ENCODE data around the gene CBLB. TPM values are rescaled to one million over a fixed set of nuclear protein-coding genes. Genes with fewer than 3 reads are reported as not detected.

The CBLB gene
- 34.5 TPM for polyA plus RNA-seq (2013, experiment 1 of 2)
- polyA plus RNA-seq (2013, experiment 2 of 2) = 32.2 TPM

GRCh38 chr3:105868742-105869530 lies at the start of gene CBLB:
Gene CBLB (minus strand): TSS chr3:105869012. CDS start chr3:105867577, 1,435 bp downstream.
- Histone ChIP-seq H3K4me1 (ENCODE audit: control insufficient read depth, insufficient read depth, low read length, poor library complexity, severe bottlenecking) (no peaks in the 10 kb centered on the region), H3K4me3 (ENCODE audit: extremely low read depth, insufficient read depth, low read length, poor library complexity, severe bottlenecking) (peak within 1 kb of the TSS; percentile 85), H3K27ac (ENCODE audit: low read depth, low read length, severe bottlenecking) (peak within 1 kb of the TSS; percentile 86), H3K9me3 (ENCODE audit: control insufficient read depth, low read length) (no peaks in the 10 kb centered on the region), H3K36me3 (ENCODE audit: control insufficient read depth, insufficient read depth, low read length) (peaks cover 20% of the 10 kb centered on the region)
- 0 to 1% methylated on average over 33 to 40 of the region's 68 CpGs for WGBS, 2 experiments (ENCODE audit: insufficient coverage in 2 of 2)

DNA sequence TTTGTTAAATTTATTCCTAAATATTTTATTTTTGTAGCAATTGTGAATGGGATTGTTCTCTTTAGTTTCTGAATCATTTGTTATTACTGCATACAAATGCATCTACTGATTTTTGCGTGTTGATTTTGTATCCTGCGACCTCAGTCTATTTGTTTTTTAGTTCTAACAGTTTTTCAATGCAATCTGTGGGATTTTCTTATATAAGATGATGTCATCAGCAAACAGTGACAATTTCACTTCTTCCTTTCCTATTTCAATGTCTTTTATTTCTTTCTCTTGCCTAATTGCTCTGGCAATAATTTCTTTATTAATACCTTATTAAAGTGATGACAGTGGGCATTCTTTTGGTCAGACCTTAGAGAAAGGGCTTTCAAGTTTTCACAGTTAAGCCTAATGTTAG lies 48.0 kb upstream of the CBLB start:
- Histone ChIP-seq H3K4me1 (ENCODE audit: control insufficient read depth, insufficient read depth, low read length, poor library complexity, severe bottlenecking) (no peaks in the 10 kb centered on the region), H3K4me3 (ENCODE audit: extremely low read depth, insufficient read depth, low read length, poor library complexity, severe bottlenecking) (no peak overlapping the region), H3K27ac (ENCODE audit: low read depth, low read length, severe bottlenecking) (no peak overlapping the region), H3K9me3 (ENCODE audit: control insufficient read depth, low read length) (peaks cover 8% of the 10 kb centered on the region), H3K36me3 (ENCODE audit: control insufficient read depth, insufficient read depth, low read length) (no peaks in the 10 kb centered on the region)
- WGBS, 2 experiments (ENCODE audit: insufficient coverage in 2 of 2) = no CpG with 5 or more reads among the region's 2 CpGs

DNA sequence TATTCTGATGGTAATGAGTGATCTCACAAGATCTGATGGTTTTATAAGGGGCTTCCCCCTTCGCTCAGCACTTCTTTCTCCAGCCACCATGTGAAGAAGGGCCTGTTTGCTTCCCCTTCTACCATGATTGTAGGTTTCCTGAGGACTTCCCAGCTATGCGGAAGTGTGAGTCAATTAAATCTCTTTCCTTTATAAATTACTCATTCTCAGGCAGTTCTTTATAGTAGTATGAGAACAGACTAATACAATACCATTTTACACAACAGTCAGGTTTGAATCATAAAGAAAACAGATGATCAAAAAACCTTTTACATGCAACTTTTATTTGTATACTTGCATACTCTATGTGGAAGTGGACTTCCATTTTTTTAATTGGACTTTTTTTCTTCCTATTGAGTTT lies 46.7 kb upstream of the CBLB start:
- no peak overlapping the region for H3K27ac ChIP-seq (ENCODE audit: low read depth, low read length, severe bottlenecking)
- peaks cover 8% of the 10 kb centered on the region for H3K9me3 ChIP-seq (ENCODE audit: control insufficient read depth, low read length)
- H3K4me1 ChIP-seq (ENCODE audit: control insufficient read depth, insufficient read depth, low read length, poor library complexity, severe bottlenecking) = no peaks in the 10 kb centered on the region
- H3K36me3 ChIP-seq (ENCODE audit: control insufficient read depth, insufficient read depth, low read length) = no peaks in the 10 kb centered on the region
- WGBS, 2 experiments (ENCODE audit: insufficient coverage in 2 of 2) = no CpG with 5 or more reads among the region's 2 CpGs
- no peak overlapping the region for H3K4me3 ChIP-seq (ENCODE audit: extremely low read depth, insufficient read depth, low read length, poor library complexity, severe bottlenecking)

GRCh38 chr3:105913616-105914015 lies 44.8 kb upstream of the CBLB start:
- no peak overlapping the region for H3K27ac ChIP-seq (ENCODE audit: low read depth, low read length, severe bottlenecking)
- H3K4me1 ChIP-seq (ENCODE audit: control insufficient read depth, insufficient read depth, low read length, poor library complexity, severe bottlenecking) = no peaks in the 10 kb centered on the region

DNA sequence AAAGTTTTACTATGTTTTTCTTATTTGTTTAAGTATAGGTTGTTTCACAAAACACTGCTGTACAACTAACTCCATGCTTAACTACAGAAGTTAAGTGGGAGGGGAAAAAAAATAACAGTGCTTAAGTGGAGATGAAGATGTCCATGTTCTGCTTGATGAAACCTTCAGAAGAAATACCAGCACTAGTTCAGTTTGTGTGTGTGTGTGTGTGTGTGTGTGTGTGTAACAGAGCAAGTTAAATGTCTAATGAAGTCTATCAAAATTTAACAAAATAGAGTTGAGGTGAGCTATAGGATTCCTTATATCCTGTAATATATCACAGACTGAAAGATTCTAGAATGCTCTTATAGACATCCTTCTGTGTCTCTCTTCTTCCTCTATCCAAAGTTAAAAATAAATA lies 44.1 kb upstream of the CBLB start:
- H3K4me3 ChIP-seq (ENCODE audit: extremely low read depth, insufficient read depth, low read length, poor library complexity, severe bottlenecking) = no peak overlapping the region
- no peaks in the 10 kb centered on the region for H3K36me3 ChIP-seq (ENCODE audit: control insufficient read depth, insufficient read depth, low read length)
- no peaks in the 10 kb centered on the region for H3K4me1 ChIP-seq (ENCODE audit: control insufficient read depth, insufficient read depth, low read length, poor library complexity, severe bottlenecking)
- no peak overlapping the region for H3K27ac ChIP-seq (ENCODE audit: low read depth, low read length, severe bottlenecking)
- peaks cover 8% of the 10 kb centered on the region for H3K9me3 ChIP-seq (ENCODE audit: control insufficient read depth, low read length)

More at GRCh38 chr3:105913616-105914015, 44.8 kb upstream of the CBLB start:
- H3K9me3 ChIP-seq (ENCODE audit: control insufficient read depth, low read length) = peaks cover 8% of the 10 kb centered on the region
- no peak overlapping the region for H3K4me3 ChIP-seq (ENCODE audit: extremely low read depth, insufficient read depth, low read length, poor library complexity, severe bottlenecking)
- H3K36me3 ChIP-seq (ENCODE audit: control insufficient read depth, insufficient read depth, low read length) = no peaks in the 10 kb centered on the region
- 87 to 100% methylated on average over 4 to 6 of the region's 7 CpGs for WGBS, 2 experiments (ENCODE audit: insufficient coverage in 2 of 2)

GRCh38 chr3:105911496-105911895 lies 42.7 kb upstream of the CBLB start:
- Histone ChIP-seq H3K27ac (ENCODE audit: low read depth, low read length, severe bottlenecking) (no peak overlapping the region), H3K9me3 (ENCODE audit: control insufficient read depth, low read length) (peaks cover 8% of the 10 kb centered on the region), H3K4me1 (ENCODE audit: control insufficient read depth, insufficient read depth, low read length, poor library complexity, severe bottlenecking) (no peaks in the 10 kb centered on the region), H3K36me3 (ENCODE audit: control insufficient read depth, insufficient read depth, low read length) (no peaks in the 10 kb centered on the region), H3K4me3 (ENCODE audit: extremely low read depth, insufficient read depth, low read length, poor library complexity, severe bottlenecking) (no peak overlapping the region)

DNA sequence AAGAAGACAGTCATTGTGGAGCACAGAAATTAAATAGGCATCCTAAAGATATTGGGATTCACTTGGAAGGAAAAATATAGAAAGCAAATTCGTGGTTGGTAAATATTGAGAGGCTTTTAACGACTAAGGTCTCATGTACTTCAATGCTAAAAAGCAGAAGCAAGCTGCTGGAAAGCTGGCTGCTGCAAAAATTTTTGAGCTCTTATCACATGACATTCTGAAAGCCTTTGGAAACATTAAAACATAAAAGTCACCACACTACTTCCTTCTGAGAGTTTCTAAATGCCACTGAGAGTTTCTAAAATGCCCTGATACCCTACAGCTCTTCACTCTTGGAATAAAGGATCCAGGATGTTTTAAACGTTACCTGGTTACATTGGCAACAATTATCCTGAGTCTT lies 39.0 kb upstream of the CBLB start:
- Histone ChIP-seq H3K4me1 (ENCODE audit: control insufficient read depth, insufficient read depth, low read length, poor library complexity, severe bottlenecking) (peaks cover 4% of the 10 kb centered on the region), H3K9me3 (ENCODE audit: control insufficient read depth, low read length) (no peaks in the 10 kb centered on the region), H3K36me3 (ENCODE audit: control insufficient read depth, insufficient read depth, low read length) (no peaks in the 10 kb centered on the region), H3K4me3 (ENCODE audit: extremely low read depth, insufficient read depth, low read length, poor library complexity, severe bottlenecking) (no peak overlapping the region), H3K27ac (ENCODE audit: low read depth, low read length, severe bottlenecking) (no peak overlapping the region)
- WGBS, 2 experiments (ENCODE audit: insufficient coverage in 2 of 2) = 50 to 94% methylated on average over 1 to 3 of the region's 3 CpGs

DNA sequence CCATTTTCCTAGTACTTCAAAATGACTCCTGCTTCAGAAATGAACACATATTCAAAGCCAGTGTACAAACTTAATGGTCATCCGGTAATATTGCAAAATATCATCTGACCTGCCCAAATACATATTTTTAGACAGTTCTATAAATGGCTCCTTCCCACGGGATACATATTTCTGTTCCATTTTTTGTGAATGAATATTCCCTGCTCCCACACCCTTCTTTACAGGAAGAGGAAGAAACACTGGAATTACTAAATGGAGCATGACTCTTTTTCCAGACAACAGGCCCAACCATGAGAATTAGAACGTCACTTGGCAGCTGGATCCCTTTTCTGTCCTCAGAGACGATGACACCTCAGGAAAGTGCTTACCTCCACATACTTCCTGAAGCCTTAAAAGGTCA lies 38.0 kb upstream of the CBLB start:
- H3K4me3 ChIP-seq (ENCODE audit: extremely low read depth, insufficient read depth, low read length, poor library complexity, severe bottlenecking) = no peak overlapping the region
- H3K9me3 ChIP-seq (ENCODE audit: control insufficient read depth, low read length) = no peaks in the 10 kb centered on the region
- 93 to 100% methylated on average over 3 of the region's 4 CpGs for WGBS, 2 experiments (ENCODE audit: insufficient coverage in 2 of 2)
- peaks cover 4% of the 10 kb centered on the region for H3K4me1 ChIP-seq (ENCODE audit: control insufficient read depth, insufficient read depth, low read length, poor library complexity, severe bottlenecking)
- H3K36me3 ChIP-seq (ENCODE audit: control insufficient read depth, insufficient read depth, low read length) = no peaks in the 10 kb centered on the region
- H3K27ac ChIP-seq (ENCODE audit: low read depth, low read length, severe bottlenecking) = no peak overlapping the region

- H3K4me3 ChIP-seq (ENCODE audit: extremely low read depth, insufficient read depth, low read length, poor library complexity, severe bottlenecking) = no peak overlapping the region
- H3K36me3 ChIP-seq (ENCODE audit: control insufficient read depth, insufficient read depth, low read length) = no peaks in the 10 kb centered on the region
- H3K27ac ChIP-seq (ENCODE audit: low read depth, low read length, severe bottlenecking) = no peak overlapping the region
- peaks cover 4% of the 10 kb centered on the region for H3K4me1 ChIP-seq (ENCODE audit: control insufficient read depth, insufficient read depth, low read length, poor library complexity, severe bottlenecking)
- no peaks in the 10 kb centered on the region for H3K9me3 ChIP-seq (ENCODE audit: control insufficient read depth, low read length)
- 100% methylated on average over 1 of the region's 1 CpG; no CpG with 5 or more reads in 1 of the 2 experiments for WGBS, 2 experiments (ENCODE audit: insufficient coverage in 2 of 2)
Observed at GRCh38 chr3:105906345-105906744, 37.5 kb upstream of the CBLB start.

- Histone ChIP-seq H3K36me3 (ENCODE audit: control insufficient read depth, insufficient read depth, low read length) (no peaks in the 10 kb centered on the region), H3K27ac (ENCODE audit: low read depth, low read length, severe bottlenecking) (no peak overlapping the region), H3K4me3 (ENCODE audit: extremely low read depth, insufficient read depth, low read length, poor library complexity, severe bottlenecking) (no peak overlapping the region), H3K4me1 (ENCODE audit: control insufficient read depth, insufficient read depth, low read length, poor library complexity, severe bottlenecking) (peaks cover 4% of the 10 kb centered on the region), H3K9me3 (ENCODE audit: control insufficient read depth, low read length) (no peaks in the 10 kb centered on the region)
- no CpG with 5 or more reads among the region's 1 CpG for WGBS, 2 experiments (ENCODE audit: insufficient coverage in 2 of 2)
Observed at GRCh38 chr3:105905328-105905727, 36.5 kb upstream of the CBLB start.

- WGBS, 2 experiments (ENCODE audit: insufficient coverage in 2 of 2) = 91 to 100% methylated on average over 4 to 5 of the region's 5 CpGs
- no peaks in the 10 kb centered on the region for H3K36me3 ChIP-seq (ENCODE audit: control insufficient read depth, insufficient read depth, low read length)
- no peak overlapping the region for H3K27ac ChIP-seq (ENCODE audit: low read depth, low read length, severe bottlenecking)
- no peaks in the 10 kb centered on the region for H3K9me3 ChIP-seq (ENCODE audit: control insufficient read depth, low read length)
- peaks cover 4% of the 10 kb centered on the region for H3K4me1 ChIP-seq (ENCODE audit: control insufficient read depth, insufficient read depth, low read length, poor library complexity, severe bottlenecking)
- H3K4me3 ChIP-seq (ENCODE audit: extremely low read depth, insufficient read depth, low read length, poor library complexity, severe bottlenecking) = no peak overlapping the region
Observed at GRCh38 chr3:105904678-105905284, 36.0 kb upstream of the CBLB start.
